ENCODE measurements around the gene VGLL4. TPM values are rescaled to one million over a fixed set of nuclear protein-coding genes. Genes with fewer than 3 reads are reported as not detected.

VGLL4 gene
- total RNA-seq, 1 donor from 2014 or later, result 146 TPM

DNA sequence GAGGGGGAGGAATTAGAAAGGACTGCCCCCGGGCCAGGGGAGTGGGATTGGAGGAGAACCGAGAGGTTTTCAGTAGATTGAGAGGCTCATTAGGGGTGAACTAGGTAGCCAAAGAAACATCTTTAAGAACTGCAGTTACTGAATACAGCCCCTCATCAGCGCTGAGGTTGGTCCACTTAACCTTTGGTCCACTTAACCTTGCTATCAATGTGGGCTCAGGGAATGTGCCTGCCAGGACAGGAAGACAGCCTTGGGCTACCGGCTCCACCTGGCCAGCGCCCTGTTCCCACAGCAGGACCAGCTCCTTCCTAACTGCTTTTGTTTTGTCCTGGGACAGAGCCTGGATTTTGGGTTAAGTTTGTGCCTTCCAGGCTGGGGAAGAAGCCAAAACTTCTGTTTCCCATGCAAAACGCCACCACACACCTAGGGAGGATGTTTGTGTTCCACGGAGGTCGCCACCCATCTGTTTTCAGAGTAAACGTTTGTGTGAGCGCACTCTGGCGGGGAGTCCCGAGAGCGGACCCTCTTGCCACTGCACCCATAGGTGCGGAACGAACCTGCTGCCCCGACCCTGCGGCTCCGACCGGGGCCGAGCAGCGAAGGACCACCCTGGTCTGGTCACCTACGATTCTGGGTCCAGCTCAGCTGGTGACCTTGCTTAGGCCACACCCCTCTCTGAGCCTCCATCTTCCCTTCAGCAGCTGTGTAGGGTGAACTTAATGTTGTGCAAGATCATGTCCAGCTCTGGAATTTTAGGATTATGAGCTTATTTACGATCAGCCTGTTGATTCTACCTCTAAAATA, 107.4 kb downstream of the VGLL4 start:
- Histone ChIP-seq H3K27me3 (no peaks in the 10 kb centered on the region), H3K36me3 (no peaks in the 10 kb centered on the region), H3K4me1 (peaks cover 11 to 21% of the 10 kb centered on the region in 2 donors), H3K4me3 (no peak overlapping the region), H3K9me3 (no peaks in the 10 kb centered on the region), H3K27ac (no peak overlapping the region)
- TF ChIP-seq, protein P1, sequence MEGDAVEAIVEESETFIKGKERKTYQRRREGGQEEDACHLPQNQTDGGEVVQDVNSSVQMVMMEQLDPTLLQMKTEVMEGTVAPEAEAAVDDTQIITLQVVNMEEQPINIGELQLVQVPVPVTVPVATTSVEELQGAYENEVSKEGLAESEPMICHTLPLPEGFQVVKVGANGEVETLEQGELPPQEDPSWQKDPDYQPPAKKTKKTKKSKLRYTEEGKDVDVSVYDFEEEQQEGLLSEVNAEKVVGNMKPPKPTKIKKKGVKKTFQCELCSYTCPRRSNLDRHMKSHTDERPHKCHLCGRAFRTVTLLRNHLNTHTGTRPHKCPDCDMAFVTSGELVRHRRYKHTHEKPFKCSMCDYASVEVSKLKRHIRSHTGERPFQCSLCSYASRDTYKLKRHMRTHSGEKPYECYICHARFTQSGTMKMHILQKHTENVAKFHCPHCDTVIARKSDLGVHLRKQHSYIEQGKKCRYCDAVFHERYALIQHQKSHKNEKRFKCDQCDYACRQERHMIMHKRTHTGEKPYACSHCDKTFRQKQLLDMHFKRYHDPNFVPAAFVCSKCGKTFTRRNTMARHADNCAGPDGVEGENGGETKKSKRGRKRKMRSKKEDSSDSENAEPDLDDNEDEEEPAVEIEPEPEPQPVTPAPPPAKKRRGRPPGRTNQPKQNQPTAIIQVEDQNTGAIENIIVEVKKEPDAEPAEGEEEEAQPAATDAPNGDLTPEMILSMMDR (IDR thresholded peaks at IDR 0.05), result no peak
- intact Hi-C loops (cut with DNase I), result no loop called here
- DNase-seq (ENCODE audit: low spot score in 2 of 2), result no peak

DNA sequence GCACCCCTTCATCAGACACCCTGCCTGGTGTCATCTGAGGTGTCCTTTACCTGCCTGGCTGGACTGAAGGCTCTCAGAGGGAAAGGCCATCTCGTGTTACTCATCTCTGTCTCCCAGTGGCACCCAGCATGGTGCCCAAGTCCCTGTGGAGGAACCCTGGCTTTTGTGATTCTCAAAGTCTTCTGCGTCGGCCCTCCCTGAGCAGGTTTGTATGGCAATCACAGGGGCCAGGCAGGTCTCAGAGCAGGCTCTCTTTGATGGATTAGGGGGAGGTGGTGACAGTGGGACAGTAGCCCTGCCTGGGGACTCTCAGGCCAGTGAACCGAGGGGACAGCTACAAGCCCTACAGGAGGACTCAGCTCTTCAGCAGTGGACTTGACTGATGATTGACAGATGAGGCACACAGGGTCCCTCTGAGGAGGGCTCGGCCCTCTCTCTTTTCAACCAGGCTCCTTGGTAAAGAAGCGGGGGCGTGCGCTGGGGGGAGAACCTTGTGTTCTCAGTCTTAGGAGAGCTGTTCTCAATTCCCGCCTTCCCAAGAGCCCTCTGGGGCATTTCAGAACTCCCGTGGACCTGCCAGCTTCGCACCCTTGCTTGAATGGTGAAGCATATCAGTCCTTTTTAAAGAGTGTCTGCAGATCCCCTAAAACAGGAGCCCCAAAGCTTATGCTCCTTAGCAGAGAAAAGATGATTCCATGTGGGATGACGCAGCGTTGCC, 108.3 kb downstream of the VGLL4 start:
- H3K36me3 ChIP-seq, result no peaks in the 10 kb centered on the region
- intact Hi-C loops (cut with DNase I), result no loop called here
- H3K4me3 ChIP-seq, result no peak overlapping the region
- TF ChIP-seq, protein P1 (IDR thresholded peaks at IDR 0.05), result no peak
- H3K27me3 ChIP-seq, result no peaks in the 10 kb centered on the region
- no peak for DNase-seq (ENCODE audit: low spot score in 2 of 2)
- H3K9me3 ChIP-seq, result no peaks in the 10 kb centered on the region
- H3K27ac ChIP-seq, result no peak overlapping the region
- peaks cover 11 to 28% of the 10 kb centered on the region in 2 donors for H3K4me1 ChIP-seq

DNA sequence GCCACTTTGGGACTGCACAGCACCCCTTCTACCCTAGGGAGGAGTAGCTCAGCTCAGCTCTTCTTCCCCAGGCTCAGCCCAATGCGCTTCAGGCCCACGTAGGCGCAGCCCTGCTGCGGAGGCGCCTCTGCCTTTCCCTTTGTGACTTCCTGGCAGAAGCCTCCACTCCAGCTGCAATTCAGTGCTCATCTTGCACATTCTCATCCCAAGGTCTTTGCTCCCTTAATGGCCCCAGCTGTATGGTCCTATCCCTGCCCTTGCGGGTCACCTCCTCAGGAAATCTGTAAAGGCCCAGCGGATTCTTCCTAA, 109.0 kb downstream of the VGLL4 start:
- H3K9me3 ChIP-seq, result no peaks in the 10 kb centered on the region
- intact Hi-C loops (cut with DNase I), result no loop called here
- no peak overlapping the region for H3K4me3 ChIP-seq
- H3K36me3 ChIP-seq, result no peaks in the 10 kb centered on the region
- TF ChIP-seq, protein P1 (IDR thresholded peaks at IDR 0.05), result no peak
- H3K27ac ChIP-seq, result peak overlapping the region; percentile 37 to 41
- peaks cover 16 to 34% of the 10 kb centered on the region in 2 donors for H3K4me1 ChIP-seq
- no peaks in the 10 kb centered on the region for H3K27me3 ChIP-seq
- no peak for DNase-seq (ENCODE audit: low spot score in 2 of 2)

DNA sequence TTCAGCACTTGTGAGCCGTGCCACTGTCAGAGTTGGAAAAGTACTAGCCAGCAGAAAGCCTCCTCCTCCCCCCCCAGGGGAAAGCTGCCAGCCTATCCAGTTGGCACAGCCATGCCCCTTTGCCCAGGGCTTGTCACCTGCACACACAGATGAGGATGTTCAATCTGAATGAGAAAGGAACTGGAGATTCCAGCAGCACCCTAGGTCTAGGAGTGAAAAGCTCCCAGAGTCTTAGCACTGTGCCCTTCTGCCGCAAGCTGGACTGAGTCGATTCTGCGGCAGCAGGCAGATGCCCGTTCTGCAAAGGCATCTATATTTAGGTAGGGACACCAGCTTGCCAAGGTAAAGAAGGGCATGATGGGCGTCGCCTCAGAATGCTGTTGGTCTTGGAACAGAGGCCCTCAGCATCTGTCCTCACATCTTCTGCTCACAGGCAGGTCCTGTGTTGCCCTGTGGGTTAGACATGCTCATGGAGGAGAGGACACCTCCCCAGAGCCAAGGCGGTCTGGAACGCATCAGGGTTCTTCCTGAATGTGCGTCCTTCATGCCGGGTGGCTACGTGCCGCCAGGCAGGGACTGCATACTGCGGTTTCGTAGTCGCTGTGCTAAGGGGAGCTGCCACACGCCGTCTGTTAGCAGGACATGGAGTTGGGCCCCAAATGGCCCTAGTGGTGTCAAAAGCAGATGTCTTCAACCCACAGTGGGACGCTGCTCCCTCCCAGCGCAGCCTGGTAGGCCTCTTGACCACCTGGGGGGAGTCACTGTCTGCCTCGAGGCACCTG, 109.5 kb downstream of the VGLL4 start:
- intact Hi-C loops (cut with DNase I), result no loop called here
- H3K4me3 ChIP-seq, result no peak overlapping the region

DNA sequence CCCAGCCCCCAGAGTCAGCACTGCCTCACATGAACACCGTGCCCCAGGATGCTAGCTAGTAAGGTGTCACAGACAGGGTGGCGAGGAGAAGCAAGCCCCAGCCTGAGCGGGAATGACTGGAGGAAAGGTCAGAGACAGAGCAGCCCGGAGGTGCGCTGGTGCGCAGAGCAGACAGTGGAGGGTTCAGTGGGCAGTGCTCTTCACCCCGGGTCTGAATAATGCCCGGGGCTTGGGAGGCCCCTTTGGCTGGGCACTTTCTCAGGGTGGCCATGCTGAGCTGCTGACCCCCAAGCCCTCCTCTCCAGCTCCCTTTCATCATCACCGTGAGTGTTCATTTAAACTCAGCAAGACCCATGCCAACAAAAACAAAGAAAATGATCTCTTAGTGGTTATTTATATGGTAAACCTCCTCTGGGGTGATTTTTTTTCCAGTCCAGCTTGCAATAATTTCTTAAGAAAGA, 110.8 kb downstream of the VGLL4 start:
- H3K9me3 ChIP-seq, result no peaks in the 10 kb centered on the region
- peaks cover 20 to 36% of the 10 kb centered on the region in 2 donors for H3K4me1 ChIP-seq
- no peak for DNase-seq (ENCODE audit: low spot score in 2 of 2)
- H3K27me3 ChIP-seq, result no peaks in the 10 kb centered on the region
- H3K27ac ChIP-seq, result peak overlapping the region; percentile 10 to 25
- H3K36me3 ChIP-seq, result no peaks in the 10 kb centered on the region
- TF ChIP-seq, protein P1 (IDR thresholded peaks at IDR 0.05), result no peak
- no peak overlapping the region for H3K4me3 ChIP-seq
- intact Hi-C loops (cut with DNase I), result no loop called here

More for the DNA sequence above, 109.5 kb downstream of the VGLL4 start:
- no peaks in the 10 kb centered on the region for H3K9me3 ChIP-seq
- peak overlapping the region; percentile 37 to 41 for H3K27ac ChIP-seq
- no peaks in the 10 kb centered on the region for H3K36me3 ChIP-seq
- no peak for DNase-seq (ENCODE audit: low spot score in 2 of 2)
- no peaks in the 10 kb centered on the region for H3K27me3 ChIP-seq
- H3K4me1 ChIP-seq, result peaks cover 20 to 36% of the 10 kb centered on the region in 2 donors
- TF ChIP-seq, protein P1 (IDR thresholded peaks at IDR 0.05), result no peak

Data from ascending aorta (tissue), 2 donors.